GM18873 (cell line): Measurements from ENCODE around the gene UPP1.

Experiments used
- ATAC-seq: cut with Tn5 transposase; IDR thresholded peaks from one replicate; pipeline ENCODE4 v1.9.1; 2021; ENCODE audit warnings: mild to moderate bottlenecking, moderate library complexity, moderate number of reproducible peaks; ENCODE audit not compliant: unreplicated experiment, low FRiP score

The UPP1 gene

GRCh38 chr7:48150086-48150485 lies 61.0 kb downstream of the UPP1 start:
- ATAC-seq: no peak

- no peak for ATAC-seq
Measured at GRCh38 chr7:48154792-48155413, 65.8 kb downstream of the UPP1 start.
